Smooth muscle cell (in vitro differentiated cells): ENCODE data around the gene ZC3H12A. TPM values are rescaled to one million over a fixed set of nuclear protein-coding genes. Genes with fewer than 3 reads are reported as not detected.

Experiments
- DNase-seq: peaks from one replicate; lab custom pipeline; 2025; ENCODE audit not compliant: unreplicated experiment; lab: John Stamatoyannopoulos, UW
- H2AFZ ChIP-seq: fragments of 200-600 bp; sonication (generic); 2 replicates; pipeline ENCODE4 v1.6.0; 2016; ENCODE audit warnings: antibody characterized with exemption, low read depth, mild to moderate bottlenecking
- H3F3A ChIP-seq: fragments of 200-600 bp; sonication (generic); 2 replicates; pipeline ENCODE4 v1.6.0; 2017; ENCODE audit warnings: antibody characterized with exemption, low read depth
- H3K27ac ChIP-seq: fragments of 200-600 bp; sonication (generic); 2 replicates; pipeline ENCODE4 v1.5.1; 2016; ENCODE audit warnings: low read depth, mild to moderate bottlenecking
- H3K27me3 ChIP-seq: fragments of 200-600 bp; sonication (generic); 2 replicates; pipeline ENCODE4 v1.6.1; 2016; ENCODE audit warnings: low read depth, mild to moderate bottlenecking
- H3K36me3 ChIP-seq: fragments of 200-600 bp; sonication (generic); 2 replicates; pipeline ENCODE4 v1.5.1; 2016; ENCODE audit warnings: low read depth
- H3K4me1 ChIP-seq: fragments of 200-600 bp; sonication (generic); 2 replicates; pipeline ENCODE4 v1.5.1; 2016; ENCODE audit warnings: low read depth
- H3K4me2 ChIP-seq: fragments of 200-600 bp; sonication (generic); 2 replicates; pipeline ENCODE4 v1.6.0; 2016; ENCODE audit warnings: mild to moderate bottlenecking
- H3K4me3 ChIP-seq: fragments of 200-600 bp; sonication (generic); 2 replicates; pipeline ENCODE4 v1.5.1; 2016; ENCODE audit warnings: mild to moderate bottlenecking
- H3K79me2 ChIP-seq: fragments of 200-600 bp; sonication (generic); 2 replicates; pipeline ENCODE4 v1.6.0; 2016; ENCODE audit warnings: low read depth, mild to moderate bottlenecking
- H3K9ac ChIP-seq: fragments of 200-600 bp; sonication (generic); 2 replicates; pipeline ENCODE4 v1.6.0; 2016; ENCODE audit warnings: low read depth
- H3K9me3 ChIP-seq: fragments of 200-600 bp; sonication (generic); replicated peaks from 2 replicates; pipeline ENCODE4 v1.5.1; 2016; ENCODE audit warnings: low read depth
- H4K20me1 ChIP-seq: fragments of 200-600 bp; sonication (generic); 2 replicates; pipeline ENCODE4 v1.6.0; 2016; ENCODE audit warnings: low read depth
- CTCF ChIP-seq: fragments of 200-600 bp; sonication (generic); IDR thresholded peaks from 2 replicates; pipeline ENCODE4 v1.5.1; 2017; ENCODE audit warnings: borderline replicate concordance, mild to moderate bottlenecking, antibody characterized with exemption; ENCODE audit not compliant: insufficient read depth, poor library complexity, severe bottlenecking
- WGBS: methylation state at CpG from one replicate; pipeline ENCODE4 v1.1.7; 2016; ENCODE audit warnings: low lambda C conversion rate; 5-methylcytosine and 5-hydroxymethylcytosine counted together
- polyA plus RNA-seq: library from polyadenylated mRNA; unstranded; fragments of >200 nt; fragmentation: Nextera tagmentation; extraction: Ambion mirVana; gene quantifications from 2 replicates; pipeline ENCODE4 v1.2.1, GENCODE V29; 2016
- total RNA-seq: library from RNA; depleted of rRNA; stranded (reverse); fragments of >200 nt; gene quantifications from 2 replicates; pipeline ENCODE4 v1.2.3, GENCODE V29; 2014

Gene ZC3H12A
- total and polyA plus RNA-seq, 2 experiments from 2014 or later: 13.2 to 29.6 TPM

GRCh38 chr1:37438869-37439343 is 35.5 kb upstream of the ZC3H12A start:
- Histone ChIP-seq H2AFZ (no peak overlapping the region), H3K4me3 (no peak overlapping the region), H3K36me3 (no peaks in the 10 kb centered on the region), H3K4me1 (no peaks in the 10 kb centered on the region), H3K4me2 (no peak overlapping the region), H3K79me2 (no peaks in the 10 kb centered on the region), H3K9me3 (no peaks in the 10 kb centered on the region), H3K9ac (no peak overlapping the region), H3F3A (no peaks in the 10 kb centered on the region), H3K27ac (no peak overlapping the region), H4K20me1 (no peaks in the 10 kb centered on the region), H3K27me3 (peaks cover 43% of the 10 kb centered on the region)
- DNase-seq: no peak
- WGBS: 48% methylated on average over 4 of the region's 4 CpGs
- no peak for TF ChIP-seq CTCF

- Histone ChIP-seq H4K20me1 (no peaks in the 10 kb centered on the region), H3K79me2 (no peaks in the 10 kb centered on the region), H3K27me3 (peaks cover 43% of the 10 kb centered on the region), H3K27ac (no peak overlapping the region), H3K9me3 (no peaks in the 10 kb centered on the region), H3K9ac (no peak overlapping the region), H2AFZ (no peak overlapping the region), H3K4me3 (no peak overlapping the region), H3F3A (no peaks in the 10 kb centered on the region), H3K36me3 (no peaks in the 10 kb centered on the region), H3K4me1 (no peaks in the 10 kb centered on the region), H3K4me2 (no peak overlapping the region)
- no peak for DNase-seq
- WGBS: 64% methylated on average over 2 of the region's 2 CpGs
- no peak for TF ChIP-seq CTCF
Measured at GRCh38 chr1:37439349-37439995, 34.9 kb upstream of the ZC3H12A start.

GRCh38 chr1:37441490-37441889 is 32.9 kb upstream of the ZC3H12A start:
- no peaks in the 10 kb centered on the region for H3K36me3 ChIP-seq
- no peaks in the 10 kb centered on the region for H3K4me1 ChIP-seq
- WGBS: 88% methylated on average over 10 of the region's 10 CpGs
- no peak overlapping the region for H3K4me2 ChIP-seq
- H3K4me3 ChIP-seq: no peak overlapping the region
- H3K79me2 ChIP-seq: no peaks in the 10 kb centered on the region
- no peaks in the 10 kb centered on the region for H3F3A ChIP-seq
- no peak for TF ChIP-seq CTCF
- H3K27me3 ChIP-seq: peaks cover 47% of the 10 kb centered on the region
- no peak overlapping the region for H3K27ac ChIP-seq
- H3K9me3 ChIP-seq: no peaks in the 10 kb centered on the region
- H4K20me1 ChIP-seq: no peaks in the 10 kb centered on the region
- DNase-seq: no peak
- no peak overlapping the region for H3K9ac ChIP-seq
- no peak overlapping the region for H2AFZ ChIP-seq

GRCh38 chr1:37442139-37442538 is 32.2 kb upstream of the ZC3H12A start:
- Histone ChIP-seq H3K27ac (no peak overlapping the region), H3K4me1 (no peaks in the 10 kb centered on the region), H3K27me3 (peaks cover 48% of the 10 kb centered on the region), H3K9me3 (no peaks in the 10 kb centered on the region), H3F3A (no peaks in the 10 kb centered on the region), H3K79me2 (no peaks in the 10 kb centered on the region), H3K36me3 (no peaks in the 10 kb centered on the region), H4K20me1 (no peaks in the 10 kb centered on the region), H3K9ac (no peak overlapping the region), H2AFZ (no peak overlapping the region), H3K4me3 (no peak overlapping the region), H3K4me2 (no peak overlapping the region)
- TF ChIP-seq CTCF: no peak
- WGBS: 89% methylated on average over 3 of the region's 4 CpGs
- no peak for DNase-seq
